ENCODE results near the gene IL19.
"Not testable (repeated sequence)": the region's sequence is repeated elsewhere in the genome, so short reads cannot be mapped to it uniquely, and the experiment has no call there.

The IL19 gene

GRCh38 chr1:206834711-206835110 lies 64.1 kb downstream of the IL19 start:
- peak; percentile 91 to 96 for DNase-seq

- DNase-seq: no peak
Observed at GRCh38 chr1:206835186-206835585, 64.6 kb downstream of the IL19 start.

GRCh38 chr1:206836111-206836510 lies 65.5 kb downstream of the IL19 start:
- DNase-seq: no peak

GRCh38 chr1:206839006-206839560 lies 68.5 kb downstream of the IL19 start:
- DNase-seq: no peak

- no peak for DNase-seq
Observed at GRCh38 chr1:206839857-206840256, 69.3 kb downstream of the IL19 start.

GRCh38 chr1:206841609-206842323 lies 71.2 kb downstream of the IL19 start:
- DNase-seq: no peak

- DNase-seq: no peak
Observed at GRCh38 chr1:206842854-206843253, 72.3 kb downstream of the IL19 start.

- DNase-seq: no peak
Observed at GRCh38 chr1:206843626-206844025, 73.1 kb downstream of the IL19 start.

GRCh38 chr1:206846487-206846886 lies 75.9 kb downstream of the IL19 start:
- no peak for DNase-seq

- no peak for DNase-seq
Observed at GRCh38 chr1:206847337-206847834, 76.8 kb downstream of the IL19 start.

GRCh38 chr1:206847946-206848345 lies 77.4 kb downstream of the IL19 start:
- DNase-seq: no peak

- DNase-seq: no peak
Observed at GRCh38 chr1:206850401-206850800, 79.8 kb downstream of the IL19 start.

GRCh38 chr1:206851341-206852010 lies 80.9 kb downstream of the IL19 start:
- DNase-seq: peak; percentile 87 to 88

- DNase-seq: not testable (repeated sequence)
Observed at GRCh38 chr1:206852662-206853061, 82.1 kb downstream of the IL19 start.

- not testable (repeated sequence) for DNase-seq
Observed at GRCh38 chr1:206853696-206854095, 83.1 kb downstream of the IL19 start.

GRCh38 chr1:206854401-206855129 lies 84.0 kb downstream of the IL19 start:
- no peak for DNase-seq

GRCh38 chr1:206855859-206856258 lies 85.3 kb downstream of the IL19 start:
- DNase-seq: peak in 1 of 2 donors; percentile 25

GRCh38 chr1:206856674-206857464 lies 86.3 kb downstream of the IL19 start:
- no peak for DNase-seq

GRCh38 chr1:206859082-206859521 lies 88.5 kb downstream of the IL19 start:
- DNase-seq: peak; percentile 89 to 90

GRCh38 chr1:206860165-206860564 lies 89.6 kb downstream of the IL19 start:
- no peak for DNase-seq

GRCh38 chr1:206863266-206863665 lies 92.7 kb downstream of the IL19 start:
- no peak for DNase-seq

- peak; percentile 54 to 94 for DNase-seq
Observed at GRCh38 chr1:206864939-206865671, 94.5 kb downstream of the IL19 start, which contains the start of gene IL20. Gene IL20 (plus strand): TSS chr1:206865623. CDS start chr1:206865853, 230 bp downstream.

Data from inflammatory macrophage treated with lipopolysaccharide for 1 hour (primary cell).